Keratinocyte (primary cell): ENCODE results near the gene ZNF831. TPM values are rescaled to one million over a fixed set of nuclear protein-coding genes. Genes with fewer than 3 reads are reported as not detected.

Experiments used
- DNase-seq: peaks from one replicate; pipeline ENCODE4 v3.0.0-alpha.2; 2011; ENCODE audit warnings: low read depth, missing footprints, low spot score
- FAIRE-seq: peaks from 2 replicates; lab custom pipeline; 2011; peaks lifted over from hg19 to GRCh38; lab: Jason Lieb, UNC
- H2AFZ ChIP-seq: 2 replicates; pipeline ENCODE4 v1.6.0; 2012; ENCODE audit warnings: low read length, control low read depth, inconsistent platforms; ENCODE audit not compliant: control insufficient read depth
- H3K27ac ChIP-seq: 2 replicates; pipeline ENCODE4 v1.5.1; 2011; ENCODE audit warnings: low read length; ENCODE audit not compliant: control insufficient read depth, insufficient read depth
- H3K27me3 ChIP-seq: 3 replicates; pipeline ENCODE4 v1.6.0; 2011; ENCODE audit warnings: low read length; ENCODE audit not compliant: control insufficient read depth, insufficient read depth; ENCODE audit errors: extremely low read depth
- H3K36me3 ChIP-seq, 2 experiments: 2 replicates in 1 of 2; 3 replicates in 1 of 2; pipeline ENCODE4 v1.5.1; 2011; ENCODE audit warnings: low read length in 2 of 2, mild to moderate bottlenecking in 1 of 2; ENCODE audit not compliant: control insufficient read depth in 2 of 2, insufficient read depth in 2 of 2; ENCODE audit errors: extremely low read depth in 1 of 2
- H3K4me1 ChIP-seq: 3 replicates; pipeline ENCODE4 v1.5.1; 2011; ENCODE audit warnings: low read length; ENCODE audit not compliant: control insufficient read depth, insufficient read depth; ENCODE audit errors: extremely low read depth
- H3K4me2 ChIP-seq: 3 replicates; pipeline ENCODE4 v1.6.0; 2011; ENCODE audit warnings: low read depth, low read length; ENCODE audit not compliant: control insufficient read depth, insufficient read depth; ENCODE audit errors: extremely low read depth
- H3K4me3 ChIP-seq, 3 experiments: fragments of 200-600 bp in 1 of 3; sonication (generic) in 1 of 3; 2 replicates in 2 of 3; 3 replicates in 1 of 3; pipeline ENCODE4 v1.5.1; 2011 to 2016; ENCODE audit warnings: low read length in 3 of 3, mild to moderate bottlenecking in 3 of 3, control low read depth in 2 of 3, inconsistent platforms in 1 of 3, low read depth in 1 of 3, mixed read lengths in 1 of 3, mixed run types in 1 of 3, moderate library complexity in 1 of 3; ENCODE audit not compliant: control insufficient read depth in 2 of 3, insufficient read depth in 2 of 3; ENCODE audit errors: extremely low read depth in 1 of 3
- H3K79me2 ChIP-seq: 2 replicates; pipeline ENCODE4 v1.6.0; 2012; ENCODE audit warnings: low read length; ENCODE audit not compliant: control insufficient read depth, insufficient read depth
- H3K9ac ChIP-seq: 3 replicates; pipeline ENCODE4 v1.6.0; 2011; ENCODE audit warnings: low read length; ENCODE audit not compliant: control insufficient read depth, insufficient read depth; ENCODE audit errors: extremely low read depth
- H3K9me1 ChIP-seq: 3 replicates; pipeline ENCODE4 v1.6.0; 2011; ENCODE audit warnings: low read length; ENCODE audit not compliant: control insufficient read depth, insufficient read depth; ENCODE audit errors: extremely low read depth
- H3K9me3 ChIP-seq: 2 replicates; pipeline ENCODE4 v1.5.1; 2012; ENCODE audit warnings: low read depth, low read length; ENCODE audit not compliant: control insufficient read depth
- H4K20me1 ChIP-seq: 3 replicates; pipeline ENCODE4 v1.6.0; 2011; ENCODE audit warnings: low read length; ENCODE audit not compliant: control insufficient read depth, insufficient read depth; ENCODE audit errors: extremely low read depth
- CTCF ChIP-seq, 3 experiments: IDR thresholded peaks in 1 of 3; conservative IDR thresholded peaks in 1 of 3; optimal IDR thresholded peaks in 1 of 3; 2 replicates in 2 of 3; 3 replicates in 1 of 3; pipeline versions ENCODE3 to v1.5.1; 2011; ENCODE audit warnings: low read length in 3 of 3, mild to moderate bottlenecking in 3 of 3, moderate library complexity in 2 of 3, control low read depth in 1 of 3, inconsistent platforms in 1 of 3; ENCODE audit not compliant: insufficient read depth in 2 of 3; ENCODE audit errors: extremely low read depth in 1 of 3
- EZH2 ChIP-seq: IDR thresholded peaks from one replicate; pipeline ENCODE4 v1.6.1; 2012; ENCODE audit warnings: inconsistent platforms, mild to moderate bottlenecking, low read length, moderate library complexity
- dilution Hi-C: fragments of 300-500 bp; cut with MboI; formaldehyde crosslinking; loops from one replicate; pipeline ENCODE4 v1.7.0; 2020; ENCODE audit warnings: low sequenced_read_pairs; ENCODE audit not compliant: extremely low pct_ligation_motif_present
- polyA plus RNA-seq, 5 experiments: library from polyadenylated mRNA; depleted of rRNA in 3 of 5; stranded (reverse) in 3 of 5; stranded (forward) in 1 of 5; unstranded in 1 of 5; fragments of >200 nt; gene quantifications; 1 replicate in 1 of 5; 2 replicates in 3 of 5; 3 replicates in 1 of 5; pipeline versions ENCODE4 v1.2.1 to v1.2.3, GENCODE V29; 2011 to 2012; ENCODE audit warnings: missing spikeins in 2 of 5, low read depth in 1 of 5, low replicate concordance in 1 of 5

ZNF831 gene
- polyA plus RNA-seq, 1 donor (not counting 4 experiments of a cell fraction or from before 2014, with no cell fraction given), result not detected

GRCh38 chr20:59207742-59208357, 44.2 kb downstream of the ZNF831 start:
- dilution Hi-C loops, result loop anchor here (25.0 kb wide), 1 partner anchor 346 kb away; the partner anchor contains the start of genes GNAS and GNAS-AS1
- Histone ChIP-seq H3K27ac (no peak overlapping the region), H3K79me2 (no peaks in the 10 kb centered on the region), H3K9ac (no peak overlapping the region), H3K9me3 (no peaks in the 10 kb centered on the region), H2AFZ (no peak overlapping the region), H4K20me1 (no peaks in the 10 kb centered on the region), H3K9me1 (no peaks in the 10 kb centered on the region), H3K4me1 (no peaks in the 10 kb centered on the region), H3K36me3 (no peaks in the 10 kb centered on the region), H3K4me3 (no peak overlapping the region), H3K4me2 (no peak overlapping the region), H3K27me3 (peaks cover 4% of the 10 kb centered on the region)
- FAIRE-seq (no peak), DNase-seq (no peak)
- TF ChIP-seq CTCF (optimal IDR thresholded peaks at IDR 0.05 in 1 of 3, IDR thresholded peaks at IDR 0.05 in 1 of 3, conservative IDR thresholded peaks at IDR 0.05 in 1 of 3; ENCODE audit: extremely low read depth in 1 of 3, insufficient read depth in 2 of 3, low read length in 3 of 3) (peak; percentile 59 to 80 (median 63)), EZH2 (no peak)

- Histone ChIP-seq H3K27me3 (peaks cover 4% of the 10 kb centered on the region), H3K36me3 (no peaks in the 10 kb centered on the region), H3K27ac (no peak overlapping the region), H3K4me3 (no peak overlapping the region), H3K9ac (no peak overlapping the region), H2AFZ (no peak overlapping the region), H3K9me3 (no peaks in the 10 kb centered on the region), H3K9me1 (no peaks in the 10 kb centered on the region), H4K20me1 (no peaks in the 10 kb centered on the region), H3K4me1 (no peaks in the 10 kb centered on the region), H3K79me2 (no peaks in the 10 kb centered on the region), H3K4me2 (no peak overlapping the region)
- FAIRE-seq (no peak), DNase-seq (no peak)
- TF ChIP-seq CTCF (optimal IDR thresholded peaks at IDR 0.05 in 1 of 3, IDR thresholded peaks at IDR 0.05 in 1 of 3, conservative IDR thresholded peaks at IDR 0.05 in 1 of 3; ENCODE audit: extremely low read depth in 1 of 3, insufficient read depth in 2 of 3, low read length in 3 of 3), result no peak
- TF ChIP-seq EZH2, result no peak
- dilution Hi-C loops, result loop anchor here (25.0 kb wide), 1 partner anchor 348 kb away; the partner anchor contains the start of genes GNAS and GNAS-AS1
Observed at GRCh38 chr20:59210186-59210585, 46.6 kb downstream of the ZNF831 start.
